Measurements from ENCODE around the gene LINGO3.

The LINGO3 gene

GRCh38 chr19:2334986-2335846 lies 27.3 kb upstream of the LINGO3 start:
- Histone ChIP-seq H3K4me3 (no peak overlapping the region), H3K4me1 (peaks cover 3% of the 10 kb centered on the region; the same call in 1 of the 2 replicates), H3K36me3 (replicated peaks) (peaks cover 3% of the 10 kb centered on the region), H3K9me3 (no peaks in the 10 kb centered on the region), H3K27me3 (ENCODE audit: low read depth) (no peaks in the 10 kb centered on the region)
- in situ Hi-C loops (cut with MboI; ENCODE audit: low sequenced_read_pairs) = no loop called here
- peak in 1 of 2 experiments; percentile 54 for DNase-seq (ENCODE audit: low spot score in 2 of 2)

DNA sequence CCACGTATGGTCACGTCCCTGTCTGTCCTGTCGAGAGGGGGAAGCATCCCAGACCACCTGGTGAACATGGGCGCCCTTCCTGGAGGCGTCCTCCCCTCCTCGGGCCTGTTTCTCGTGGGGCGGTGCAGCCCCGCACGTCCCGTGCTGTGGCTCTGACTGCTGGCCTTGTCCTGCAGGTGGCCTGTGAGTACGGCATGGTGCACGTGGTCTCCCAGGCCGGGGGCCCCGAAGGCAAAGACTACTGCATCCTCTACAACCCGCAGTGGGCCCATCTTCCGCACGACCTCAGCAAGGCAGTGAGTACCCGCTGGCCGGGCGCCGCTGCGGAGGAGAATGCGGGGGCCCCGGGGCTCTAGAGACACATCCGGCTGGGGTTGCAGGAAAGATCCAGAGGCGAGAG lies 26.5 kb upstream of the LINGO3 start:
- H3K36me3 ChIP-seq (replicated peaks) = no peaks in the 10 kb centered on the region; the same call in 1 of the 2 replicates
- peaks cover 7% of the 10 kb centered on the region for H3K4me1 ChIP-seq
- H3K9me3 ChIP-seq = no peaks in the 10 kb centered on the region
- no peak overlapping the region for H3K4me3 ChIP-seq
- no peak for DNase-seq (ENCODE audit: low spot score in 2 of 2)
- H3K27me3 ChIP-seq (ENCODE audit: low read depth) = no peaks in the 10 kb centered on the region
- in situ Hi-C loops (cut with MboI; ENCODE audit: low sequenced_read_pairs) = no loop called here

DNA sequence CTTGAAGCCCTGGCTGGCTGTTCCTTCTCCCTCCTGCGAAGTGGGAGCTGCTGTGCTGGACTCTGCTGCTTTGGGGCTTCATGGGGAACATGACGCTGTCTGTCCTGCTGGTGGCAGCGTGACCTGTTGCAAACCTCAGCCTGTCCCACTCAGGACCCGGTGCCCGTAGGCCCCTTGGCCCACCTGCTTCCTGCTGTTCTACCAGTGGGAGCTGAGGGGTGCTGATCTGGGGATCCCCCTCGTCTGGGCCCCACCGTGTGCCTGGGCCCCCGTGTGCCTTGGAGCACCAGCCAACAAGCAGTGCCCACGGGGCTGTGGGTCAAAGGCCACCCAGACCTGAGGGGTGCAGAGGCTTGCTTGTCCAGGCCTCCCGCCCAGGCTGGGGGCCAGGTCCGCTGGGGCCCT lies 25.9 kb upstream of the LINGO3 start:
- peaks cover under 1% of the 10 kb centered on the region for H3K36me3 ChIP-seq (replicated peaks)
- H3K4me1 ChIP-seq = peaks cover 7% of the 10 kb centered on the region
- H3K27me3 ChIP-seq (ENCODE audit: low read depth) = no peaks in the 10 kb centered on the region
- in situ Hi-C loops (cut with MboI; ENCODE audit: low sequenced_read_pairs) = no loop called here
- H3K4me3 ChIP-seq = no peak overlapping the region
- H3K9me3 ChIP-seq = no peaks in the 10 kb centered on the region
- no peak for DNase-seq (ENCODE audit: low spot score in 2 of 2)

DNA sequence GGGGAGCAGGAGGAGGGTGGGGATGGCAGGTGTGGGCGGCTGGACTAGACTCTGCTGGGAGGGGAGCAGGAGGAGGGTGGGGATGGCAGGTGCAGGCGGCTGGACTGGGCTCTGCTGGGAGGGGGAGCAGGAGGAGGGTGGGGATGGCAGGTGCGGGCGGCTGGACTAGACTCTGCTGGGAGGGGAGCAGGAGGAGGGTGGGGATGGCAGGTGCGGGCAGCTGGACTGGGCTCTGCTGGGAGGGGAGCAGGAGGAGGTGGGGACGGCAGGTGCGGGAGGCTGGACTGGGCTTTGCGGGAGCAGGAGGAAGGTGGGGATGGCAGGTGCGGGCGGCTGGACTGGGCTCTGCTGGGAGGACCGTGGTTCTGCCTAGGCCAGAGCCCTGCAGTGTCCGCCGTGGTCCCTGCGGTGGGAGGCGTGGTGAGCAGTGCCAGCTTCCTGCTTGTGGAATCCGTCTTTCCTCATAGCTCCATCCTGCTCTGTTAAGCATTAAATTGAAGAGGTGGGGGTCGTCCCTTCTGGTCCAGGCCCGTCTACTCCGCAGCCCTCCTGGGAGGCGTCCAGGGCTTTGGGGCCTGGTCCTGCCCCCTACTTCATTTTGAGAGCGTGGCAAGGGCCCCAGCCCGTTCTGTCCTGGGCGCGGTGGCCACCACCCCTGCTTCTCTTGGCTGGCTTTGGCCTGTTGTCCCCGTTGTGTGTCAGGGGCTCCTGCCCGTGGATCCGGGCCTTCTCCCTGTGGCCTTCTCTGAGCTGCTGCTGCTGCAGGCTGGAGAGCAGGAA lies 25.3 kb upstream of the LINGO3 start:
- H3K4me3 ChIP-seq = no peak overlapping the region
- in situ Hi-C loops (cut with MboI; ENCODE audit: low sequenced_read_pairs) = no loop called here
- no peaks in the 10 kb centered on the region for H3K9me3 ChIP-seq
- no peaks in the 10 kb centered on the region for H3K27me3 ChIP-seq (ENCODE audit: low read depth)
- H3K36me3 ChIP-seq (replicated peaks) = peaks cover 3% of the 10 kb centered on the region
- DNase-seq (ENCODE audit: low spot score in 2 of 2) = no peak
- peaks cover 7% of the 10 kb centered on the region for H3K4me1 ChIP-seq

DNA sequence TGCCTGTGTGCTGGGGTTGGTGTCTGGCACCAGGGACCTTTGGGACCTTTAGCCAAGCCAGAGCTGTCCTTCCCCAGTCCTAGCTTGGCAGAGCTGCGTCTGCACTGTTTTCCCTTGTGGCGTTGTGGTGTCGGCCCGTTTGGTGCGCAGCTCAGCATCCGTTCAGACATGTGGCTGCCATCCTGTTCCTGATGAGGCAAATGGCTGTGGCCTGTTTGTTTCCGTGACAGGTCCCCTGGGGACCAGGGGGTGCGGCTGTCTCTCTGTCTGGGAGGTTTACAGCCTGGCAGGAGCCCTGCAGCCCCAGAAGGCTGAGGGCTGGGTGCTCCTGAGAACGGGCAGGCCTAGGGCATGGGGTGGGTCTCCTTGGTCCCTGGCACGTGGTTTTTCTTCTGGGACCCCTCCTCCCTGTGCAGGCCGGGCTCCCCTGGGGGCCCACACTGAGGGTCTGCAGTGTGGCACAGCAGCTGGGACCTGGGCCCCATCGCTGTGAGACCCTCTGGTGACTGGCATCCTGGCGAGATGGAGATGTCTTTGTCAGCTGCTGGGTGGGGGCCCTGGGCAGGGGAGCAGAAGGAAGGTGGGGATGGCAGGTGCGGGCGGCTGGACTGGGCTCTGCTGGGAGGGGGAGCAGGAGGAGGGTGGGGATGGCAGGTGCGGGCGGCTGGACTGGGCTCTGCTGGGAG lies 24.5 kb upstream of the LINGO3 start:
- Histone ChIP-seq H3K36me3 (replicated peaks) (peaks cover 3% of the 10 kb centered on the region), H3K4me1 (peaks cover 8% of the 10 kb centered on the region), H3K4me3 (no peak overlapping the region), H3K9me3 (no peaks in the 10 kb centered on the region), H3K27me3 (ENCODE audit: low read depth) (no peaks in the 10 kb centered on the region)
- DNase-seq (ENCODE audit: low spot score in 2 of 2) = no peak
- in situ Hi-C loops (cut with MboI; ENCODE audit: low sequenced_read_pairs) = no loop called here

GRCh38 chr19:2331601-2332246 lies 23.8 kb upstream of the LINGO3 start:
- H3K4me3 ChIP-seq = no peak overlapping the region
- no peak for DNase-seq (ENCODE audit: low spot score in 2 of 2)
- H3K4me1 ChIP-seq = peaks cover 11% of the 10 kb centered on the region
- no peaks in the 10 kb centered on the region for H3K9me3 ChIP-seq
- H3K36me3 ChIP-seq (replicated peaks) = peaks cover 10% of the 10 kb centered on the region
- H3K27me3 ChIP-seq (ENCODE audit: low read depth) = no peaks in the 10 kb centered on the region
- in situ Hi-C loops (cut with MboI; ENCODE audit: low sequenced_read_pairs) = no loop called here

DNA sequence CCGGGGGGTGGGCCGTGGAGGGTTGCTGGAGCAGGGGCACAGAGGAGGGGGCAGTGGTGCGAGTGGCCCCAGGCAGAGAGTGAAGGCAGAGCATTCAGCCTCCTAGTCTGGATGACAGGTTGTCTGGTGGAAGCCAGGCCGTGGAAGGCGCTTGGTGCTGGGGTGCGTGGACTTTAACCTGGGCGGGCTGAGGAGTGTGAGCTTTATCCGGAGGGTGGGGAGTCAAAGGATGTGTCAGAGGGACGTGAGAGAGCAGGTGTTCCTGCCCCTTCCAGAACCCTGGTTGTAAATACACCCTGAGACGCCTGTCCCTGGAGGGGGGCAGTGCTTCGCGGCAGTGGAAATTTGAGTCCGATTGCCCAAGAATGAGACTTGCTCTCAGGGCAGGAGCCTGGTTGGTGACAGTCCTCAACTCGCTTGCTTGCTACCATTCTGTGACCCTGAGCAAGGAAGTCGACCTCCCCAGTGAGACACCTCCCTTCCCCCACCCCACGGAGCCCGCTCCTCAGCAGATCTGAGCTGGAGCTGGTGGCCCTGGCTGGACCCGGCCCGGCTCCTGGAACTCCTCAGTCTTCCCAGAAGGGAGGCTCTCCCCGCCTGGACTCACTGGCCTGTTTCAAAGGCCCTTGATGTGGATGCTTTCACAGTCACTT lies 22.8 kb upstream of the LINGO3 start:
- Histone ChIP-seq H3K27me3 (ENCODE audit: low read depth) (no peaks in the 10 kb centered on the region), H3K4me3 (no peak overlapping the region), H3K4me1 (peaks cover 11% of the 10 kb centered on the region), H3K36me3 (replicated peaks) (peaks cover 14% of the 10 kb centered on the region), H3K9me3 (no peaks in the 10 kb centered on the region)
- in situ Hi-C loops (cut with MboI; ENCODE audit: low sequenced_read_pairs) = no loop called here
- DNase-seq (ENCODE audit: low spot score in 2 of 2) = no peak

DNA sequence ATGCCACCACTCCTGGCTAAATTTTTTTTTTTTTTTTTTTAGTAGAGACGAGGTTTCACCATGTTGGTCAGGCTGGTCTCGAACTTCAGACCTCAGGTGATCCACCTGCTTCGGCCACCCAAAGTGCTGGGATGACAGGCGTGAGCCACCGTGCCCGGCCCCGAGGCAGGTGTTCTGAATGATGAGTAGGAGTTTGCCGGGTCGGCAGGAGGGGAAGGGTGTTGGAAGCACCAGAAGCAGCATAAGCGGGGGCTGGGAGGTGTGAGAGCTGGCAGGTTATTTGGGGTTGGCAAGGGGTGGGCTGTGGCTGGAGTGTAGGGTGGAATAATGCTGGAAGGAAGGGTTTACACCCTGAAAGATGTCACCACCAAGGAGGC lies 22.3 kb upstream of the LINGO3 start:
- no peaks in the 10 kb centered on the region for H3K9me3 ChIP-seq
- H3K36me3 ChIP-seq (replicated peaks) = peaks cover 18% of the 10 kb centered on the region
- in situ Hi-C loops (cut with MboI; ENCODE audit: low sequenced_read_pairs) = no loop called here
- peaks cover 11% of the 10 kb centered on the region for H3K4me1 ChIP-seq
- no peaks in the 10 kb centered on the region for H3K27me3 ChIP-seq (ENCODE audit: low read depth)
- DNase-seq (ENCODE audit: low spot score in 2 of 2) = no peak
- no peak overlapping the region for H3K4me3 ChIP-seq

DNA sequence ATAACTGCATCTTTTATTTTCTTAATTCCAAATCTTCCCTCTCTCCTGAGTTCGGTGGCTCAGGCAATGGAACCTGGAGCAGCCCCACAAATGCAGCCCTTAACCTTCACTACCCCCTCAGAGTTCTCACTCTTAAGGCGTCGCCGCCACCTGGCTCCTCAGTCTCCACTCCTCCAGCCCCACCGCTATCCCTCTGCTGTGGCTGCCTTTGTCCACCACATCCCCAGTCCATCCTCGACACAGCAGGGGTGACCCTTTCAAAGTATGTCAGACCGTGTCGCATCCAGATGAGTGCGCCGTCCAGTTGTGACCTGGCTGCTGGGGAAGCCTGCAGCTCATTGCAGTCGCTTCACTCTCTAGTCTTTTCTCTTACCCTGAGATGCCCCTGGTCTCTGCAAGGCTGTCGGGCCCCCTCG lies 21.6 kb upstream of the LINGO3 start:
- H3K4me1 ChIP-seq = peaks cover 11% of the 10 kb centered on the region
- no peak for DNase-seq (ENCODE audit: low spot score in 2 of 2)
- in situ Hi-C loops (cut with MboI; ENCODE audit: low sequenced_read_pairs) = no loop called here
- peaks cover 21% of the 10 kb centered on the region for H3K36me3 ChIP-seq (replicated peaks)
- H3K4me3 ChIP-seq = peak overlapping the region; percentile 80
- no peaks in the 10 kb centered on the region for H3K27me3 ChIP-seq (ENCODE audit: low read depth)
- H3K9me3 ChIP-seq = no peaks in the 10 kb centered on the region

- Histone ChIP-seq H3K9me3 (no peaks in the 10 kb centered on the region), H3K27me3 (ENCODE audit: low read depth) (no peaks in the 10 kb centered on the region), H3K4me1 (peaks cover 11% of the 10 kb centered on the region), H3K4me3 (peak overlapping the region; percentile 80), H3K36me3 (replicated peaks) (peaks cover 25% of the 10 kb centered on the region)
- in situ Hi-C loops (cut with MboI; ENCODE audit: low sequenced_read_pairs) = no loop called here
- no peak for DNase-seq (ENCODE audit: low spot score in 2 of 2)
Observed at GRCh38 chr19:2329149-2329478, 21.2 kb upstream of the LINGO3 start.

DNA sequence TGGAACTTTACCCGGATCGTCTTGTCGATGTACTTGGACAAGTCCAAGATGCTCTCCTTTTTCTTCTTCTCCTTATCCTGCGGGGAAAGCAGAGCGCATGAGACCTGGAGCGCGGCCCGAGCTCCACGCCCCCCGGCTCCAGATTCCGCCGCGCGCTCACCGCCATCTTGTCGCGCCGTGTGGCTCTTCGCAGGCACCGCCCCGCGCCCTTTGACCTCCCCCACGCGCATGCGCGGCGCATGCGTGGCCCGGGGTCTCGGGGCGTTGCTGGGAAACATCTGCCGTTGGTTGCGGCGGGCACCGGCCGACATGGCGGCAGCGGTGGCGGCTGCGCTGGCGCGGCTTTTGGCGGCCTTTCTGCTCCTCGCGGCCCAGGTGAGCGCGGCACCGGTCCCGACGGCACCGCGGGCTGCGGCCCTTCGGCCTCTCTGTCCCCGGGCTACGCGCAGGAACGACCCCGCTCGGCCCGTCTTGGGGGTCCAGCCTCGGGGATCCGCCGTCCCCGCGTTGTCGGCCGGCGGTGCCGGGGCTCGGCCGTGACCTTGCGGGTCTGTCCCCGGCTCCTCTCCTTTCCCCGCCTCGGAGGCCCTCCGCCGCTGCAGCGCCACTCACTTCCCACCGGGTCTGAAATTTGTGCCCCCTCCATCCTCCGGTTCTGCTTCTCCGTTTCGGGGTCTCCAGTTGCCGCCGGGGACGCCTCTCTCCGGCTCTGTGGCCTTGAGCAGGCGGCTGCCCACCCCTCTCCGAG lies 20.6 kb upstream of the LINGO3 start, which contains the start of the genes LSM7 and SPPL2B:
TSS of gene LSM7 (minus strand) at position 186 of the 748 bp plus-strand sequence. CDS start at position 166, 20 bp downstream.
TSS of gene SPPL2B (plus strand) at position 284 of the 748 bp plus-strand sequence. CDS start at position 310, 26 bp downstream.
- Histone ChIP-seq H3K27me3 (ENCODE audit: low read depth) (no peaks in the 10 kb centered on the region), H3K4me1 (peaks cover 11% of the 10 kb centered on the region), H3K36me3 (replicated peaks) (peaks cover 26% of the 10 kb centered on the region), H3K9me3 (no peaks in the 10 kb centered on the region), H3K4me3 (peak within 1 kb of the TSS; percentile 80)
- peak; percentile 78 to 92 for DNase-seq (ENCODE audit: low spot score in 2 of 2)
- in situ Hi-C loops (cut with MboI; ENCODE audit: low sequenced_read_pairs) = no loop called here

- DNase-seq (ENCODE audit: low spot score in 2 of 2) = peak; percentile 76 to 80
- in situ Hi-C loops (cut with MboI; ENCODE audit: low sequenced_read_pairs) = no loop called here
- H3K27me3 ChIP-seq (ENCODE audit: low read depth) = no peaks in the 10 kb centered on the region
- peak overlapping the region; percentile 80 for H3K4me3 ChIP-seq
- no peaks in the 10 kb centered on the region for H3K9me3 ChIP-seq
- peaks cover 32% of the 10 kb centered on the region for H3K36me3 ChIP-seq (replicated peaks)
- peaks cover 11% of the 10 kb centered on the region for H3K4me1 ChIP-seq
Observed at GRCh38 chr19:2327773-2328400, 19.9 kb upstream of the LINGO3 start.
